ENCODE results near the gene LSM14A.
"Not testable (repeated sequence)": the region's sequence is repeated elsewhere in the genome, so short reads cannot be mapped to it uniquely, and the experiment has no call there.

The LSM14A gene

DNA sequence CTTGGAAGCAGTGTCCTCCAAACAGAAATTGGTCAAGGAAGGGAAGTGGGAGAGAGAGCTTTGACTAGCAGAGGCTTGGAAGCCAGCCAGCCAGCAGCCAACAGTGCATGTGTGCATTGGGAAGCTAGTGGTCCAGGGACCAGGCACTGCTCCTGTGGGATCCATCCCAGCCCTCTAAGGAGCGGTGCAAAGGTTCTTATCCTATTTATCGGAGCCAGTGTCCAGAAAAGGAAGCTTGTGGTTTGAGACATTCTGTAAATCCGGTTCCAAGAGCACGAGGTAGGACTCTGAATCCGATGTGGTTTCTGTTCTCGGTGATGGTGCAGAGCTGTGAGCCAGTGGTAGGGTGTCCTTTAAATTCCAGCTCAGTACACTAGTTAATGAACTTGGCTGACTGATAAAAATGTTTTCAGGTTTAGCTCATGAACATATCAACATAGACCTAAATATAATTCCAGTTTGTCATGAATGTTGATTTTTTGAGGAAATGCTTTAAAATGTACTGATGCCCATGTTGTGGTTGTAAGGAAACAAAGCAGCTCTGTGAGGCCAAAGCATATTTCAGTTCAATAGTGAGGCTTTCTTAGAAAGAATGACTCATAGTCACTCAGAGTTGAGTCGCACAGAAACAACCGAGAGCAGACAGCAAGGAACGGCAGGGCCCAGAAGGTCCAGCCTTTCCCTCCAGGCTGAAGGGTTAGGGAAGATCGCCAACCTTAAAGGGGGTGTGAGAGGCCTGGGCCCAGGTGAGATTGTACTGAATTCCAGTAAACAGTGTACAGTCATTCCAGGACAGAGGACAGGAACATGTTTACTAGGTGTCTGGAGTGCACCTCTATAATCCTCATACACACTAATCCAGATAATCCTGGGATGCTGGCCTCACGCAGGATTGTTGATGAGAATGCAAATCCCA is 60.5 kb downstream of the LSM14A start:
- DNase-seq, result no peak

- DNase-seq, result no peak
Measured at GRCh38 chr19:34235425-34235940, 63.2 kb downstream of the LSM14A start.

GRCh38 chr19:34236035-34236987 is 64.0 kb downstream of the LSM14A start:
- DNase-seq, result no peak

GRCh38 chr19:34237283-34237682 is 65.0 kb downstream of the LSM14A start:
- DNase-seq, result no peak

- no peak for DNase-seq
Measured at GRCh38 chr19:34237939-34238338, 65.6 kb downstream of the LSM14A start.

GRCh38 chr19:34241513-34242337 is 69.4 kb downstream of the LSM14A start:
- DNase-seq, result no peak

DNA sequence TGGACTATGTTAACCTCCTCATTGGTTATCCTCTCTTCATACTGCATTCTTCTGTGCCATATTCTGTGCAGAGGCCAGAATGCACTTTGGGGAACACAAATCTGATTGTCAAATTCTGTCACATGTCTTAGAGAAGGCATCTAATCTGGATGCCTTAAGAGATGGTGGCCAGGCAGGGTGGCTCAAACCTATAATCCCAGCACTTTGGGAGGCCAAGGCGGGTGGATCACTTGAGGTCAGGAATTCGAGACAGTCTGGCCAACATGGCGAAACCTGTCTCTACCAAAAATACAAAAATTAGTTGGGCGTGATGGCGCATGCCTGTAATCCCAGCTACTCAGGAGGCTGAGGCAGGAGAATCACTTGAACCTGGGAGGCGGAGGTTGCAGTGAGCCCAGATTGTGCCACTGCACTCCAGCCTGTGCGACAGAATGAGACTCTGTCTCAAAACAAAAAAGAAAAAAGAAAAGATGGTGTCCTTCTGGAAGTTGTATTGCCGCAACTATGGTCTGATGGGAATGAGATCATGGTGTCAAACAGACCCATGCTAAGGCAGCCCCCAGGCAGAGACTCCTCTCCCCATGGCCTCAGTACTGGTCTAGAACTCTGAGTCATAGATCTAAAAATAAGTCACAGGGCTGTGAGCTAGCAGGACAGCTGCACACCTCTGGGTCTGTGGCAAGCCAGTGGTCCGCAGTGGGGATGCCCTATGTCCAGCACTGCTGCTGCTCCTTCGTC is 71.0 kb downstream of the LSM14A start:
- DNase-seq, result not testable (repeated sequence)

DNA sequence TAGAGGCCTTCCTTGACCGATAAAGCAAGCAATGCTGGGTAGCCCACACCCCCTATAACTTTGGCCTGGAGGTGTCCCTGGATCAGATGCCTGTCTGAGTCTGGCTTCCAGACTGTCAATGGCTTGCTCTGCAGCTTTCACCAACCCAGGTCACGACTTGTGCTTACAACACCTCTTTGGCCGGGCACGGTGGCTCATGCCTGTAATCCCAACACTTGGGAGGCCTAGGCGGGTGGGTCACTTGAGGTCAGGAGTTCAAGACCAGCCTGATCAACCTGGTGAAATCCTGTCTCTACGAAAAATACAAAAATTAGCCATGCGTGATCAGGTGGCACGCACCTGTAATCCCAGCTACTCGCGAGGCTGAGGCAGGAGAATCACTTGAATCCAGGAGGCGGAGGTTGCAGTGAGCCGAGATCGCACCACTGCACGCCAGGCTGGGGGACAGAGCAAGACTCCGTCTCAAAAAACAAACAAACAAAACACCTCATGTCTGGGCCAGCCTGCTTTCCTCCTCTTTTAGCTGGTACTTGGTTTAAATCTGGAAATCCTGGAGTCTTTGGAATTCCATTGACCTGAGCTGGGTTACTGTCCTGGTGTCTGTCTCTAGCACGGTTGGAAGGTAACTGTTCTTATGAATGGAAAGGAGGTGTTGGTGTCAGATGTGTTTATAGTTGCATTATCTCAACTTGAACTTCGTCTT is 71.7 kb downstream of the LSM14A start:
- no peak for DNase-seq

GRCh38 chr19:34244611-34245299 is 72.5 kb downstream of the LSM14A start:
- DNase-seq, result no peak

DNA sequence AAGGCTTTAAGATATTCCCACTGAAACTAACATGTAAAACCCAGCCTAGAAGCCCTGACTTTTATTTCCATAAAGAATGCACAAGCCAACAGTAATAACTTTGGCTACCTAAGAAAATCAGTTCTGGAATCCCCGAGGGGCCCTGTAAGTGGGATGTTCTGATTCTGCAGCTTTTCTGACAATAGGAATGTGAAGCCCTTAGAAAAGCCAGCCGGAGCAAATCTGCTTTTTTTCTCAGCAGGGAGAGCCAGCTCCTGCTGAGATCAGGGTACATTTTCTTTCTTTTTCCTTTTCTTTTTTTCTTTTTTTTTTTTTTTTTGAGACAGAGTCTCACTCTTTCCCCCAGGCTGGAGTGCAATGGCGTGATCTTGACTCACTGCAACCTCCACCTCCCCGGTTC is 74.0 kb downstream of the LSM14A start:
- DNase-seq, result no peak

DNA sequence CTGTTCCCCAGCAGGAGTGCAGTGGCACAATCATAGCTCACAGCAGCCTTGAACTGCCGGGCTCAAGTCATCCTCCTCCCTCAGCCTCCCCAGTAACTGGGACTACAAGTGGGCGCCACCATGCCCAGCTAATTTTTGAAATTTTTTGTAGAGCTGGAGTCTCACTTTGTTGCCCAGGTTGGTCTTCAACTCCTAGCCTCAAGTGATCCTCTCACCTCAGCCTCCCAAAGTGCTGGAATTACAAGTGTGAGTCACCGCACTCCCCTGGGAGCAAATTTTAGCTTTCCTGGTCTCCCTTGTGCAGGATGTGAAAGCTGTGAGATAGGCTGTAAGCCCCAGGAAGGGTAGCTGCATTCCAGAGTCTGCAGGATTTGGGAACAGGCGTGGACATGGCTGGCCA is 76.6 kb downstream of the LSM14A start:
- no peak for DNase-seq

DNA sequence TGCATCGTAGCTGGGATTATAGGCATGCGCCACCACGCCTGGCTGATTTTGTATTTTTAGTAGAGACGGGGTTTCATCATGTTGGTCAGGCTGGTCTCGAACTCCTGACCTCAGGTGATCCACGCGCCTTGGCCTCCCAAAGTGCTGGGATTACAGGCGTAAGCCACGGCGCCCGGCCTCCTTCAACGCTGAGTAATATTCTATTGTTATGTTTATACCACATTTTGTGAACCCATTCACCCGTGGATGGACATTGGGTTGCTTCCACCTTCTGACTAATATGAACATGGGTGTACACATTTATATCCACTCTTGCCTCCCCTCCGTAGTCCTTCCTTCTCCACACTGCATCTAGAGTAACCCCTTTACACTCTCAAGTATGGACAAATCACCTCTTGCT is 80.9 kb downstream of the LSM14A start:
- not testable (repeated sequence) for DNase-seq

- not testable (repeated sequence) for DNase-seq
Measured at GRCh38 chr19:34253681-34254045, 81.4 kb downstream of the LSM14A start.

- DNase-seq, result peak; percentile 71 to 75
Measured at GRCh38 chr19:34254046-34254697, 81.9 kb downstream of the LSM14A start, which contains the start of gene GARRE1. Gene GARRE1 (plus strand): TSS chr19:34254554. CDS start chr19:34300474, 45,920 bp downstream.

- no peak for DNase-seq
Measured at GRCh38 chr19:34254698-34255432, 82.6 kb downstream of the LSM14A start.

DNA sequence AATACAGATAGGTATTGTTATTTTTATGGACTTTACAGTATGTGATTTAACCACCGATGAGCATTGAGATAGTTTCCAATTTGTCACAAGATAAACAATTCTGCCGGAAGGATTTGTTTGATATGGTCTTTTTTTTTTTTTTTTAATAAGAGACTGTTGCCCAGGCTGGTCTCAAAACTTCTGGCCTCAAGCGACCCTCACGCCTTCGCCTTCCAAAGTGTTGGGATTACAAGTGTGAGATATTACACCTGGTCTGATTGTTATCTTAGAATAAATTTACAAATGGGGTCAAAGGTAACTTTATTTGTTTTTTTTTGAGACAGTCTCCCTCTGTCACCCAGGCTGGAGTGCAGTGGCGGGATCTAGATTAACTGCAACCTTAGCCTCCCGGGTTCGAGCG is 83.2 kb downstream of the LSM14A start:
- DNase-seq, result no peak

DNA sequence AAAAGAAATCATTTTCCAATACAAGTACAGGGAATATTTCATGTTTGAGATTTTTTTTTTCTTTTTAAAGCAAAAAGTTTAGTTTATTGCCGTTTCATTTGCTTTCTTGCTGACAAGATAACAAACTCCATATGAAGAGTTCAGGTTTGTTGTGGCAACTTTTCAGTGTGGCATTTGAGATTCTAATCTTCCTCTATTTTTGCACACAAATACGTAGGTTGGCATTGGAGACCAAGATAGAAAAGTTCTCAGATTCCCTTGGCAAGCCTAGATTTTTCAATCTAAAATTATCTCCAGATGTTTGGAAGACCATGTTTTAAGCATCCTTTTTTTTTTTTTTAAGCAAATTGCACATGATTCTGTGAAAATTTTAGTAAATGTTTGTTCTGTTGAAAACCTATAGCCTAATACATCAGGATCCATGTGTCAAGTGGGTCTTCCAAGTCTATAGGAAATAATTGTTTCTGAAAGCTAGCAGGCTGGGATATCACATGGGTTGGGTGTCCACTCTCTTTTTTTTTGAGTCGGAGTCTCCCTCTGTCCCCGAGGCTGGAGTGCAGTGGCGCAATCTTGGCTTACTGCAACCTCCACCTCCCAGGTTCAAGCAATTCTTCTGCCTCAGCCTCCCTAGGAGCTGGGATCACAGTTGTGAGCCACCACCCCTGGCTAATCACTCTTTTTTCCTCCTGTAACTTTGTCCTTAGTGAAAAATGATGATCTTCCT is 84.7 kb downstream of the LSM14A start:
- no peak for DNase-seq

DNA sequence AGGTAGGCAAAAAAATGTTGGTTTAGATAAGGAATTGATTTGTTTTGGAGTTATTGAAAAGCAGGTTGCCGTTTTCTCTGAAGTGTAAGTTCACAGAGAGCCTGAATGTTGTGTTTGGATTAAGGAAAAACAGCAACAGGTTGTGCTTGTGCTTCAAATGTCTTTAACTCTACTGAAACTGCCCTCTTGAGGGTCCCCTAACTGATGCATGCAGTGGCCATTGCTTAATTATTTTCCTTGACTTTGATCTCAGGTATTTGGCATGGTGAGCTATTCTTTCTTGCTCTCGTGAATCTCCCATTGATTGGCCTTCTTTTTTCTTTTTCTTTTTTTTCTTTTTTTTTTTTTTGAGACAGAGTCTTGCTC is 85.2 kb downstream of the LSM14A start:
- no peak for DNase-seq
